Effector CD4-positive, alpha-beta T cell (primary cell): ENCODE results near the gene CD163.
"Not testable (repeated sequence)": the region's sequence is repeated elsewhere in the genome, so short reads cannot be mapped to it uniquely, and the experiment has no call there.

ENCODE experiments used
- DNase-seq: peaks from one replicate; pipeline ENCODE4 v3.0.0-alpha.2; 2020

The CD163 gene

DNA sequence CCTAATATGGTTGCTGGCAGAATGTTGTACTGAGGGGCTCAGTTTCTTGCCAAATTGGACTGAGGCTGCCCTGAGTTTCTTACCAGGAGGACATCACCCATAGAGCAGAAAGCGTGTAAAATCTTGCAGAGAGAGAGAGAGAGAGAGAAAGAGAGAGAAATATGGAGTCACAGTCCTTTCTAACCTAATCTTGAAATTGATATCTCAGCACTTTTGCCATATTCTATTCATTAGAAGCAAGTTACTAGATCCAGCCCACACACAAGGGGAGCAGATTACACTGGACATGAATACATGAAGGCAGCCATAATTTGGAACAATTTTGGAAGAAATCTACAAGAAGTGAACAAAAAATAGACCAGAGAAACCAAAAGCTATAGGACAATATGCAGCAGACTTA lies 55.5 kb downstream of the CD163 start:
- no peak for DNase-seq

GRCh38 chr12:7444537-7444936 lies 59.0 kb downstream of the CD163 start:
- DNase-seq = no peak

DNA sequence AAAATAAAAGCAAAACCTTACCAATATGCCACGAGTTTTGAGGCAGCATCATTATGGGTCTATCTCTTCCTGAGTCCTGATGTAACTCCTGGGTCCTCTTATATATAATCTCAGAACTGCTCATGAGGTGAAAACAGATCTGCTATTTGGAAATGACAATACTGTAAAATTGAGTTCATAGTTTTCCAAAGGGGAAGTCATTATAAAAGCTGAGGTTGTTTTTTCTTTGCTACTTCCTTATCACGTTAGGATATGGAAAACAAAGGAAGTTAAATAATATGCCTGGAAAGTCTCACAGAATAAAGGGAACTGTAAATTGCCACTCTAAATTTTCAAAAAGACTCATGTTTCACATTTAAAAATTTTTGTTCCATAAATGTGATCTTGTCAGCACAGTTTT lies 59.5 kb downstream of the CD163 start, which contains the start of gene CD163L1:
CD163L1 (minus strand) TSS at position 78 of the 400 bp plus-strand sequence; CDS start at position 52, 26 bp downstream.
- DNase-seq = no peak

DNA sequence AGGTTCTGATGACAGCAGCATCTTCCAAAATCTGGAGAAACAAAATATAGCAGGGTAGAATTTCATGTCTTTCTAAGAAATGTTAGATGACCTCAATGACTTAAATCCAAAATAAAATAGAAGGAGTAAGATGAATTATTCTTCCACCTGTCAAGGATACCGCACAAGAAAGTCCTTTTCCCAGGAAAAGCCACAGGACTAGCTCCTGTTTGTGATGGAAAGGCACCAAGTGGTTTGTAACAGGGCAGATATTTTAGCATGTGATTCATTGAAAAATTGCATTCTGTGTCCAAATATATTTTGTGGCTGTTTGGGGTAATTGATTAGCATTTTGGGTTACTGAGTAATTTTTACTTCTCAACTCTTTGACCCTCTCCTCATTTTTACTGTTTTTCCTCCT lies 62.4 kb downstream of the CD163 start:
- no peak for DNase-seq

DNA sequence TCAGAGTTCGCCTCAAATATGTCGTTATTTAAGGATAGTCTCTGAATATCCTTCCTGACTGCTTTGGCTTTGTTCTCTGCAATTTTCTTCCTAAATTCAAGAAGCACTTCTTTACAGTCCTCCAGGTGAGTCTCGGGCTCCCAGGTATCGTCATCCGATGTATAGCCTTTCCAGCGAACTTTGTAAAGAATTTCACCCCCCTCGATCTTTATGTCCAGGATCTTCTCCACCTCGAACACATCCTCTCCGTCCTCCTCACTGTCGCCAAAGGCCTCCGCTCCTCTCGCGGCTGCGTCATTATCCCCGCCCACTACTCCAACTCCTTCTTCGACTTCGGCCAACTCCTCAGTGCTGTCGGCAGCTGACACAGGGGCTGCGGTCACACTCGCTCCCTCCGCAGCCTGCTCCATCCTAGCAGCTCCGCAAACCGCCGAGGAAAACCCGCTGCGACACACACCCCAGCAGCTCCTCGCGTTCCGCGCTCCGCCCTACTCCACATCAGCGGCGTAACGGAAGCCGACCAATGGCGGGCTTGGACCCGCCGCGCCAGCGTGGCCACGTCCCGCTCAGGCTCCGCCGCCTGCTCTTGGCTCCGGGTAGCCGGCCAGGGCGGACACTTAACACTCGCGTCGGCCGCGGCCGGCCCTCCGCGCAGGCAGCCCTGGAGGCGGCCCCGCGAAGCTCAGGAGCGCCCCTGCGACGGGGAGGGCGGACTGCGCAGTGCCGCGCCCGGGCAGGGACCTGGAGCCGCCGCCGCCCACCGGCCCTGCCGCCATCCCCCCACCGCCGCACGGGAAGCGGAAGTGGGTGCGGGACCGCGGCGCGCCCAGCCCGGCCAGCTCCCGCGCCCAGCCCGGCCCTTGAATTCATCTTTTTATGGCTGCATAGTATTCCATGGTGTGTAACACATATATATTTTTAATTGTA lies 63.7 kb downstream of the CD163 start:
- no peak for DNase-seq

DNA sequence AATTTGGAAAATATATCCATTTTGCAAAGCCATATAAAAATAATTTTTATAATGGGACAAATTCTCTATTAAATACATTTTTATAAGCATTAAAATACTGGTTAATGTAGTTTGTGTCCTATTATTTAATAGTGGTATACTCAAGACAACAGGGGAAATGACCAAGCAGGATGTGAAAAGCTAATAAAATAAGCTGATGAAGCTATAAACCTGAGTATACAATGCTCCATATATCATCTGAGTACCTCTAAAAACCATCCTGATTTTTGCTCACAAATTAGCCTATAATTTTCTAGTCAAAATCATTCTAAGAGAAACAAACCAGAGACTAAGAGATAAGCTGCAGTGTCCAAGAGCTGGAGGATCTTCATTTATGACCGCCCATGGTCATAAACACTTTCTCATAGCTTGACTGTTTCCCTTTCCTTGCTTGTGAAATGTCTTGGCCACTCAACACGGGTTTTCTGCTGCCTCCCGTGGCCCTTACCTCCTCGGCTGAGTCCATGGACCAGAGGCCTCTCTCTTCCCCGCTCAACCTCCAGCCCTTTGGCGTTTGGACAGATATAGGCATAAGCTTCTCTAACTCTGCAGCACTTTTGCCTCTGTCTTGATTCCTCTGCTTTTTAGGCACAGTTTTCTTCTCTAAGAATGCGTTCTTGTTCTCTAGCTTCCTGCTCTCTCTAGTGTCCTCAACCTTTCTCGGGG lies 65.1 kb downstream of the CD163 start:
- not testable (repeated sequence) for DNase-seq

GRCh38 chr12:7437494-7437893 lies 66.1 kb downstream of the CD163 start:
- not testable (repeated sequence) for DNase-seq

- no peak for DNase-seq
Observed at GRCh38 chr12:7434670-7435069, 68.9 kb downstream of the CD163 start.

- no peak for DNase-seq
Observed at GRCh38 chr12:7433276-7433822, 70.2 kb downstream of the CD163 start.

DNA sequence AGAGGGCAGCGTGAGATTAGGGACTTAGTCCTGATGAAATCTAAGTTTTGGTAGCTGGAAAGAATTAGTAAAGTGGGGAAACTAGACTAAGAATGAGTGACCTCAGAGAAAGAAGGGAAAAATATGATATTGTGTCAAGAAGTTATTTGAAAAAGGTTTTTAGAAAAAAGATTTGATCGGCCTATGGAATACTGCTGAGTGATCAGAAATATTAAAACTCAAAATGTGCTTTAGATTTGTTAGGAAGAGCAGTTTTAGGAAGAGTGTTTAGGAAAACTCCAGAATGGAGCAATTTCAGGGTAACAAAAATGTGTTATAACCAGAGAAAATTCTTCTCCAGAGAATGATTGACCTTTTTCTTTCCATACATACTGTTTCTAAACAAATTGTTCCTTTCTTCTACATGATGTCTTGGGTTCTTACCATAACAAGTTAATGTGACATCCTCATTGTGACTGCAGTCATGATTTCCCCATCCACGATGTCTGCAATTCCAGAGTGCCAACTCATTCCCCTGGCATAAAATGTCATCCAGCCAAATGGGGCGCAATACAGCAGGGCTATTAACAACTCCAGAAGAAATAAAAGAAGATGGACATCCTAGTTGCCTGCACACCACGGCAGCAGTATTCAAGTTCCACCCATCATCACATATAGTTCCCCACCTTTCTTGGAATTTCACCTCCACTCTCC lies 71.4 kb downstream of the CD163 start:
- DNase-seq = no peak
